Pancreas (tissue), 10 donors: ENCODE measurements around the gene TMEM250. TPM values are rescaled to one million over a fixed set of nuclear protein-coding genes. Genes with fewer than 3 reads are reported as not detected.

Experiments
- ATAC-seq, 4 donors: fragments of 200-7000 bp; cut with Tn5 transposase; one replicate each; pipeline versions ENCODE4 v1.8.0 to v1.9.1; 2020; ENCODE audit warnings: mild to moderate bottlenecking in 4 of 4, moderate library complexity in 4 of 4
- DNase-seq, 6 donors: peaks; one replicate each; pipeline ENCODE4 v3.0.0-alpha.2; 2020
- FAIRE-seq: peaks from 2 replicates; lab custom pipeline; 2012; peaks lifted over from hg19 to GRCh38; lab: Jason Lieb, UNC
- H3K27ac ChIP-seq, 4 donors: fragments of 200-600 bp; sonication (generic); 1 replicate in 3 of 4; 2 replicates in 1 of 4; pipeline versions ENCODE4 v1.5.0 to v1.8.0; 2020
- H3K27me3 ChIP-seq, 4 donors: fragments of 200-600 bp; one replicate each; pipeline ENCODE4 v1.8.0; 2021
- H3K36me3 ChIP-seq, 3 donors: fragments of 200-600 bp; sonication (generic) in 1 of 3; one replicate each; pipeline versions ENCODE4 v1.5.0 to v1.8.0; 2020 to 2021
- H3K4me1 ChIP-seq, 3 donors: fragments of 200-600 bp; one replicate each; pipeline ENCODE4 v1.8.0; 2021
- H3K4me3 ChIP-seq, 4 donors: fragments of 200-600 bp; sonication (generic) in 2 of 4; one replicate each; pipeline versions ENCODE4 v1.5.0 to v1.8.0; 2020 to 2021
- H3K9me3 ChIP-seq, 4 donors: fragments of 200-600 bp; one replicate each; pipeline ENCODE4 v1.8.0; 2021
- WGBS, 2 donors: extraction: QIAGEN DNeasy Blood & Tissue Kit; methylation state at CpG; one replicate each; pipeline ENCODE4 v1.1.7; 2013; 5-methylcytosine and 5-hydroxymethylcytosine counted together
- intact Hi-C, 3 donors: fragments of 100-400 bp; cut with DNase I; formaldehyde crosslinking; loops; one replicate each; pipeline versions ENCODE4 v1.11.1 to v1.14.2; 2022
- polyA plus RNA-seq, 2 donors: library from polyadenylated mRNA; stranded (reverse); fragments of 200-250 nt; gene quantifications; one replicate each; pipeline ENCODE4 v1.2.3, GENCODE V29; 2013
- total RNA-seq, 6 donors: library from RNA; stranded (reverse); fragmentation: NEBNext Ultra II Directional in 4 of 6; extraction: Animal tissue kit (Norgen Biotek cat#: 25700) in 4 of 6; gene quantifications; one replicate each; pipeline versions ENCODE4 v1.2.1 to v1.2.4, GENCODE V29; 2021 to 2023
- TF ChIP-seq, protein P1 (sequence below), 4 donors: fragments of 200-600 bp; sonication (generic) in 3 of 4; IDR thresholded peaks; one replicate each; pipeline versions ENCODE4 v1.5.0 to v1.8.0; 2021; ENCODE audit warnings: antibody characterized with exemption in 4 of 4
- donor health status: healthy with polysubstance abuse.
- donor health status: DM: no; HTN: no; CAD: no; lungs with moderate emphysema.
- donor health status: DM: no; HTN: no; CAD: no.
- donor health status: control.
- donor health status: control.
- donor health status: Bipolar disorder and iron deficiency.
- donor health status: DM: yes; HTN: yes; CAD: no.
- donor health status: DM: no; HTN: no; CAD: no.
- donor health status: DM: no; HTN: no; CAD: no.
- donor health status: DM: yes; HTN: yes; CAD: no.

The TMEM250 gene
- total and polyA plus RNA-seq, 8 donors = 8.0 to 17.8 (median 11.8) TPM

DNA sequence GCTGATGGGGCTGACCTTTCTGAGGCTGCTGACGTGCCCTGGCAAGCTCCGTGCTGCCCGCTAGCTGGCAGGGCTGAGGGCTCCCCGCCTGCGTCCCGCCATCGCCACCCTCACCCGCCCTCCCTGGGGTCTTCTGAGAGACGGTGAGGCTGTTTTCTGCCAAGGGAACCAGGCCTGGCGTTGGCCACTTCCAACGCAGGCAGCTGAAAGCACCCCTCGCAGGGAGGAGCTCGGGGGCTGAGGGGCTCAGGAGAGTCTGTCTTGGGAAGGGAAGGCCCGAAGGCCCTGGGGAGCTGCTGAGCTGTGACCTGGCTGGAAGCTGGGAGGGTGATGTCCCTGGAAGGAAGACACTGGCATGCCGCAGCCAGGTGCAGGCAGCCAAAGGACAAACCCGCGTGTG lies 9.8 kb upstream of the TMEM250 start:
- Histone ChIP-seq H3K36me3 (no peaks in the 10 kb centered on the region), H3K27me3 (no peaks in the 10 kb centered on the region), H3K4me1 (peaks cover 0 to 11% (median 10%) of the 10 kb centered on the region in 3 donors), H3K9me3 (no peaks in the 10 kb centered on the region), H3K27ac (no peak overlapping the region), H3K4me3 (no peak overlapping the region)
- intact Hi-C loops = loop anchor here in 1 of 3 donors (10.0 kb wide), 1 partner anchor 154 kb away; no protein-coding TSS in a partner anchor
- FAIRE-seq (no peak), DNase-seq (peak in 1 of 6 donors; percentile 65), ATAC-seq (no peak)
- TF ChIP-seq, protein P1, sequence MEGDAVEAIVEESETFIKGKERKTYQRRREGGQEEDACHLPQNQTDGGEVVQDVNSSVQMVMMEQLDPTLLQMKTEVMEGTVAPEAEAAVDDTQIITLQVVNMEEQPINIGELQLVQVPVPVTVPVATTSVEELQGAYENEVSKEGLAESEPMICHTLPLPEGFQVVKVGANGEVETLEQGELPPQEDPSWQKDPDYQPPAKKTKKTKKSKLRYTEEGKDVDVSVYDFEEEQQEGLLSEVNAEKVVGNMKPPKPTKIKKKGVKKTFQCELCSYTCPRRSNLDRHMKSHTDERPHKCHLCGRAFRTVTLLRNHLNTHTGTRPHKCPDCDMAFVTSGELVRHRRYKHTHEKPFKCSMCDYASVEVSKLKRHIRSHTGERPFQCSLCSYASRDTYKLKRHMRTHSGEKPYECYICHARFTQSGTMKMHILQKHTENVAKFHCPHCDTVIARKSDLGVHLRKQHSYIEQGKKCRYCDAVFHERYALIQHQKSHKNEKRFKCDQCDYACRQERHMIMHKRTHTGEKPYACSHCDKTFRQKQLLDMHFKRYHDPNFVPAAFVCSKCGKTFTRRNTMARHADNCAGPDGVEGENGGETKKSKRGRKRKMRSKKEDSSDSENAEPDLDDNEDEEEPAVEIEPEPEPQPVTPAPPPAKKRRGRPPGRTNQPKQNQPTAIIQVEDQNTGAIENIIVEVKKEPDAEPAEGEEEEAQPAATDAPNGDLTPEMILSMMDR (IDR thresholded peaks at IDR 0.05) = no peak
- WGBS, 2 donors = 80 to 88% methylated on average over 17 of the region's 17 CpGs

DNA sequence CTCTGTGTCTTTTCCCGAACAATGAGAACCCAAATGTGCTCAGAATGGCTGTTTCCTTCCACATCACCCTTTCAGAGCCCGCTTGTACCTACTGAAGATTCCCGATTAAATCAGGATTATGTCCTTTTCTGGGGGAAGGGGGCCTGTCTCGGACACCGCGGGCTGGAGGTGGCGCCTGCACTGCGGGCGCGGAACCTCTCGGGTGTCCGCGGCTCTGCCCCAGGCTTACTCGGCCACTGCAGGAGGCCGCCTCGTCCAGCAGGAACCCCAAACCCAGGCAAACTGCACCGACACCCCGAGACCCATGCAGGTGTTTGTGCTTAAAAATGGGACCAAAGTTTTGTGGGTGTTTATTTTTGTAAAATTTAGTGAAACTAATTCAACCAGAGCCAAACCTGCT lies 8.6 kb upstream of the TMEM250 start:
- 81 to 83% methylated on average over 18 of the region's 18 CpGs for WGBS, 2 donors
- H3K27ac ChIP-seq = no peak overlapping the region
- H3K4me3 ChIP-seq = no peak overlapping the region
- intact Hi-C loops = loop anchor here in 1 of 3 donors (10.0 kb wide), 1 partner anchor 153 kb away; no protein-coding TSS in a partner anchor
- H3K36me3 ChIP-seq = no peaks in the 10 kb centered on the region
- FAIRE-seq (no peak), DNase-seq (peak in 1 of 6 donors; percentile 27), ATAC-seq (no peak)
- H3K27me3 ChIP-seq = no peaks in the 10 kb centered on the region
- TF ChIP-seq, protein P1 (IDR thresholded peaks at IDR 0.05) = no peak
- no peaks in the 10 kb centered on the region for H3K9me3 ChIP-seq
- H3K4me1 ChIP-seq = peaks cover 0 to 15% (median 10%) of the 10 kb centered on the region in 3 donors

DNA sequence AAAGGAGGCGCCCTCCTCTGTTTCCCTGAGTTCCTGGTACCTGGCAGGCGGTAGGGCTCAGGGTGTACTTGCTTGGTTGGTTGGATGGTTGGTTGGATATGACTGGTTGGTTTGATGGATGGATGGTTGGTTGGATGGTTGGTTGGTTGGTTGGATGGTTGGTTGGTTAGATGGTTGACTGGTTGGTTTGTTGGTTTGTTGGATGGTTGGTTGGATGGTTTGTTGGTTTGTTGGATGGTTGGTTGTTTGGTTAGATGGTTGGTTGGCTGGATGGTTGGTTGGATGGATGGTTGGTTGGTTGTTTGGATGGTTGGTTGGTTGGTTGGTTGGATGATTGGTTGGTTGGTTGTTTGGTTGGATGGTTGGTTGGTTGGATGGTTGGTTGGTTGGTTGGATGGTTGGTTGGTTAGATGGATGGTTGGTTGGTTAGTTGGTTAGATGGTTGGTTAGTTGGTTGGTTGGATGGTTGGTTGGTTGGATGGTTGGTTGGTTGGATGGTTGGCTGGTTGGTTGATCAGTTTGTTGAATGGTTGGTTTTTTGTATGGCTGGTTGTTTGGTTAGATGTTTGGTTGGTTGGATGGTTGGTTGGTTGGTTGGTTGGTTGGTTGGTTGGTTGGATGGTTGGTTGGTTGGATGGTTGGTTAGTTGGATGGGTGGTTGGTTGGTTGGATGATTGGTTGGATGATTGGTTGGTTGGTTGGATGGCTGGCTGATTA lies 6.5 kb upstream of the TMEM250 start:
- Histone ChIP-seq H3K4me1 (peaks cover 0 to 6% (median 0%) of the 10 kb centered on the region in 3 donors), H3K4me3 (no peak overlapping the region), H3K36me3 (no peaks in the 10 kb centered on the region), H3K27ac (no peak overlapping the region), H3K27me3 (no peaks in the 10 kb centered on the region), H3K9me3 (no peaks in the 10 kb centered on the region)
- no peak for DNase-seq
- no peak for FAIRE-seq
- TF ChIP-seq, protein P1 (IDR thresholded peaks at IDR 0.05) = no peak
- intact Hi-C loops = loop anchor here in 2 of 3 donors (5.0 to 10.0 kb wide), 3 partner anchors 150 to 263 kb away; no protein-coding TSS in a partner anchor
- 58 to 61% methylated on average over 2 of the region's 2 CpGs for WGBS, 2 donors
- no peak for ATAC-seq

DNA sequence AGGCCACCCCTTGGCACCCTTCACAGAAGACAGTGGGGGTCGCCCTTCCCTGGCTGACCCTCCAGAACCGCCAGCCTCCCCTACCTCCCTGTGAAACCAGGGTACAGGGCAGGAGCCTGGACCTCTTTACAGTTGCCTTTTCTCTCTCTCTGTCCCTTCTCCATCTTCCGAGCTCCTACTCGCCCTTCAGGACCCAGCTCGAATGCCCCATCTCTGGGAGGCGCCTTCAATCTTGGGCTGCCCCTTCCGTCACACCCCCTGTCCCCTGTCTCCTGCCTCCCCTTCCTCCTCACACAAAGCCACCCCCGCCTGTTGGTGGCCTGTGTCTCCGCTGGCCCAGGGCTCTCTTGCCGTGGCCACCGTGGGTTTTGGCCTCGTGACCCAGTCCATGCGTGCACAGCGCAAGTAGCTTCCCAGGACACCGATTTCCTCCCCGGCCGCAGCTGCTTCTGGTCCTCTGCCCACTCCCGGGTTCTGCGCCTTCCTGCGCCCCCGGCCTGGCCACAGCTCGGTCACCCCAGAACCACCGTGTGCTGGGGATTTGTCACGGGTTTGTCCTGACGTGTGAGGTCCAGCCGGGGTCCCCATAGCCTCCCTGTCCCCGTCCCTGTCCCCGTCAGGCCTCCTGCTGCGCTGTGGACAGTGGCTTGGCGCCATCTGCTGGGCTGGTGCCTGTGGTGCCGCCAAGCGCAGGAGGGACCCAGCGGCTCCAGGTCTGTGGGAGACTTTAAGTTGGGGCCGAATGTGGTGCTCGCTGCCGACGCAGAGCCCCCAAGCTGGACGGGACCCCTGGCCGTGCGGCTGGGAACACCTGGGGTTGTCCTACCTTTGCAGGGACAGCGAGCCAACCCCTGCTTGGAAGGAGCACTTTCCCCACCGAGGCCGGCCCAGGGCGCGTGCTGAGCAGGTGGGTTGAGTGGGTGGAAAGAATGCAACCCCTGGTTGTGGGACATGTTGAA lies 4.0 kb upstream of the TMEM250 start:
- TF ChIP-seq, protein P1 (IDR thresholded peaks at IDR 0.05) = peak; percentile 88 to 94 (median 93)
- H3K27ac ChIP-seq = no peak overlapping the region
- intact Hi-C loops = loop anchor here (2.0 to 10.0 kb wide), 4 partner anchors 148 to 260 kb away; no protein-coding TSS in a partner anchor
- ATAC-seq (peak in 3 of 4 donors; percentile 43 to 65 (median 59)), DNase-seq (peak; percentile 54 to 93 (median 79)), FAIRE-seq (no peak)
- H3K4me1 ChIP-seq = peaks cover 0 to 15% (median 6%) of the 10 kb centered on the region in 3 donors
- no peaks in the 10 kb centered on the region for H3K36me3 ChIP-seq
- 23 to 24% methylated on average over 45 of the region's 45 CpGs for WGBS, 2 donors
- H3K27me3 ChIP-seq = no peaks in the 10 kb centered on the region
- no peak overlapping the region for H3K4me3 ChIP-seq
- no peaks in the 10 kb centered on the region for H3K9me3 ChIP-seq
